Measurements from ENCODE around the gene ARHGEF3. TPM values are rescaled to one million over a fixed set of nuclear protein-coding genes. Genes with fewer than 3 reads are reported as not detected.

Gene ARHGEF3
- total RNA-seq, 1 donor from 2014 or later = 0.52 TPM

DNA sequence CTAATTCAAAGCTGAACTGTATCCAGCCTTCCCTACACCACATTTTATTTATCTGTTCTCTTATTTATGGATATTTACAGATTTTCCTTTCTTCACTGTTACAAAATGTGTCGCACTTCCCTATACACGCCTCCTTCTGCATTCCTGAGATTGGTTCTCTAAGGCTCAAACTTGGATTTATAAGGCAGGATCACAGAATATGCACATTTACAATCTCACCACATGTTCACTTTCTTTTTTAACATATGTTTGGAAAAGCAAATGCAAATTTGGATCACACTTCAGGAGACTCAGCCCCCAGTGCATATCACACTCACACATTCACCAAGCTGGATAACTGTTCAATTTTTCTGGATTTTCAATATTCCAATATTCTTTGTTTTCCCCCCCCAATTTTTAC lies 31.8 kb upstream of the ARHGEF3 start:
- H3K9me3 ChIP-seq (ENCODE audit: low read depth) = no peaks in the 10 kb centered on the region
- no peaks in the 10 kb centered on the region for H4K20me1 ChIP-seq (ENCODE audit: low read depth)
- H3K4me3 Mint-ChIP-seq = no peak overlapping the region
- H3K4me3 ChIP-seq = no peak overlapping the region
- H3K27ac ChIP-seq = no peak overlapping the region
- no peak for TF ChIP-seq EZH2phosphoT487 (IDR thresholded peaks at IDR 0.05)
- no peak for TF ChIP-seq EZH2 (IDR thresholded peaks at IDR 0.05)
- TF ChIP-seq, protein P1, sequence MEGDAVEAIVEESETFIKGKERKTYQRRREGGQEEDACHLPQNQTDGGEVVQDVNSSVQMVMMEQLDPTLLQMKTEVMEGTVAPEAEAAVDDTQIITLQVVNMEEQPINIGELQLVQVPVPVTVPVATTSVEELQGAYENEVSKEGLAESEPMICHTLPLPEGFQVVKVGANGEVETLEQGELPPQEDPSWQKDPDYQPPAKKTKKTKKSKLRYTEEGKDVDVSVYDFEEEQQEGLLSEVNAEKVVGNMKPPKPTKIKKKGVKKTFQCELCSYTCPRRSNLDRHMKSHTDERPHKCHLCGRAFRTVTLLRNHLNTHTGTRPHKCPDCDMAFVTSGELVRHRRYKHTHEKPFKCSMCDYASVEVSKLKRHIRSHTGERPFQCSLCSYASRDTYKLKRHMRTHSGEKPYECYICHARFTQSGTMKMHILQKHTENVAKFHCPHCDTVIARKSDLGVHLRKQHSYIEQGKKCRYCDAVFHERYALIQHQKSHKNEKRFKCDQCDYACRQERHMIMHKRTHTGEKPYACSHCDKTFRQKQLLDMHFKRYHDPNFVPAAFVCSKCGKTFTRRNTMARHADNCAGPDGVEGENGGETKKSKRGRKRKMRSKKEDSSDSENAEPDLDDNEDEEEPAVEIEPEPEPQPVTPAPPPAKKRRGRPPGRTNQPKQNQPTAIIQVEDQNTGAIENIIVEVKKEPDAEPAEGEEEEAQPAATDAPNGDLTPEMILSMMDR (IDR thresholded peaks at IDR 0.05) = no peak
- H3K27me3 Mint-ChIP-seq (ENCODE audit: insufficient read depth, low read depth) = no peaks in the 10 kb centered on the region
- H3K27me3 ChIP-seq = no peaks in the 10 kb centered on the region
- H3K4me2 ChIP-seq = no peak overlapping the region
- H3F3A ChIP-seq (ENCODE audit: low read depth) = no peaks in the 10 kb centered on the region
- H2AFZ ChIP-seq (replicated peaks) = no peak overlapping the region
- no peaks in the 10 kb centered on the region for H3K36me3 Mint-ChIP-seq
- H3K9me3 Mint-ChIP-seq = no peaks in the 10 kb centered on the region
- no peaks in the 10 kb centered on the region for H3K36me3 ChIP-seq
- no peak for DNase-seq (ENCODE audit: low spot score)
- no peak overlapping the region for H3K27ac Mint-ChIP-seq
- H3K79me2 ChIP-seq (ENCODE audit: low read depth) = no peaks in the 10 kb centered on the region
- H3K9ac ChIP-seq = no peak overlapping the region
- H3K4me1 Mint-ChIP-seq = peaks cover 22% of the 10 kb centered on the region
- peaks cover 10% of the 10 kb centered on the region for H3K4me1 ChIP-seq

DNA sequence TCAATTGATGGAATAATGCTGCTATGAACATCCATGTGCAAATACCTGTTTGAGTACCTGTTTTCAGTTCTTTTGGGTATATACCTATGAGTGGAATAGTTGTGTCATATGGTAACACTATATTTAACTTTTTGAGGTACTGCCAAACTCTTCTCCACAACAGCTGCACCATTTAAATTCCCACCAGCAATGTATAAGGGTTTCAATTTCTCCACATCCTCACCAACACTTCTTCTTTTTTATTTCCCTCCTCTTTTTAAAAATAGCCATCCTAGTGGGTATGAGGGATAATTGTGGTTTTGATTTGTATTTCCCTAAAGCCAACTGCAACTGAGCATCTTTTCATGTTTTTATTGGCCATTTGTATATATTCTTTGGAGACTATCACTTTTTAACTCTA lies 31.3 kb upstream of the ARHGEF3 start:
- Mint-ChIP-seq H3K27me3 (ENCODE audit: insufficient read depth, low read depth) (no peaks in the 10 kb centered on the region), H3K4me1 (peaks cover 22% of the 10 kb centered on the region), H3K36me3 (no peaks in the 10 kb centered on the region), H3K27ac (no peak overlapping the region), H3K9me3 (no peaks in the 10 kb centered on the region), H3K4me3 (no peak overlapping the region)
- no peaks in the 10 kb centered on the region for H3F3A ChIP-seq (ENCODE audit: low read depth)
- no peak overlapping the region for H3K9ac ChIP-seq
- TF ChIP-seq, protein P1 (IDR thresholded peaks at IDR 0.05) = no peak
- TF ChIP-seq EZH2 (IDR thresholded peaks at IDR 0.05) (no peak), EZH2phosphoT487 (IDR thresholded peaks at IDR 0.05) (no peak)
- no peaks in the 10 kb centered on the region for H3K79me2 ChIP-seq (ENCODE audit: low read depth)
- DNase-seq (ENCODE audit: low spot score) = no peak
- H3K36me3 ChIP-seq = no peaks in the 10 kb centered on the region
- no peak overlapping the region for H2AFZ ChIP-seq (replicated peaks)
- H3K9me3 ChIP-seq (ENCODE audit: low read depth) = no peaks in the 10 kb centered on the region
- no peak overlapping the region for H3K27ac ChIP-seq
- H3K4me3 ChIP-seq = no peak overlapping the region
- peaks cover 10% of the 10 kb centered on the region for H3K4me1 ChIP-seq
- H4K20me1 ChIP-seq (ENCODE audit: low read depth) = no peaks in the 10 kb centered on the region
- H3K27me3 ChIP-seq = no peaks in the 10 kb centered on the region
- no peak overlapping the region for H3K4me2 ChIP-seq

DNA sequence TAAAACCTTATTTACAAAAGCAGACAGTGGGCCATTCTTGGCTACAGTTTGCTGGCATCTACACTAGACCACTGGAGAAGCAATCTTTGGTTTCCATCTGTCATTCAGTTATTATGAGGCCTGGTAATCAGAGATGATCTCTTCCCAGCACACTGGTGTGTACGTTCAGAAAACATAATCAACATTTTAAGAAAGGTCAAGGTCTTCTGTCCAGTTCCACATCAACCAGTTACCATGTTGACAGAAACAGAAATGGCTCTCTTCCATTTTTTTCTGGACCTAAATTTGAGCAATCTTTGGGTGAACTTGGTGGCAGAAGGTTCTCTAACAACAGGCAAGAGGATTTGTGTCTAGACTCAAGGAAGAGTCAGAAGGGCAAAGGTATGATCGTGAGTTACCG lies 29.8 kb upstream of the ARHGEF3 start:
- Mint-ChIP-seq H3K27ac (no peak overlapping the region), H3K27me3 (ENCODE audit: insufficient read depth, low read depth) (no peaks in the 10 kb centered on the region), H3K4me1 (peaks cover 11% of the 10 kb centered on the region), H3K9me3 (no peaks in the 10 kb centered on the region), H3K36me3 (no peaks in the 10 kb centered on the region), H3K4me3 (no peak overlapping the region)
- no peak overlapping the region for H3K4me2 ChIP-seq
- no peaks in the 10 kb centered on the region for H3K36me3 ChIP-seq
- no peaks in the 10 kb centered on the region for H3F3A ChIP-seq (ENCODE audit: low read depth)
- no peaks in the 10 kb centered on the region for H3K79me2 ChIP-seq (ENCODE audit: low read depth)
- H4K20me1 ChIP-seq (ENCODE audit: low read depth) = no peaks in the 10 kb centered on the region
- no peaks in the 10 kb centered on the region for H3K27me3 ChIP-seq
- H3K9ac ChIP-seq = no peak overlapping the region
- H2AFZ ChIP-seq (replicated peaks) = no peak overlapping the region
- peaks cover under 1% of the 10 kb centered on the region for H3K4me1 ChIP-seq
- H3K4me3 ChIP-seq = no peak overlapping the region
- H3K9me3 ChIP-seq (ENCODE audit: low read depth) = no peaks in the 10 kb centered on the region
- TF ChIP-seq EZH2 (IDR thresholded peaks at IDR 0.05) (no peak), EZH2phosphoT487 (IDR thresholded peaks at IDR 0.05) (no peak)
- TF ChIP-seq, protein P1 (IDR thresholded peaks at IDR 0.05) = no peak
- no peak for DNase-seq (ENCODE audit: low spot score)
- no peak overlapping the region for H3K27ac ChIP-seq

Measured in neural progenitor cell (in vitro differentiated cells).